NCI-H1092 treated with DMSO at 0.1 percent for 48 hours (cell line): ENCODE data around the gene MEX3A.
"Not testable (repeated sequence)": the region's sequence is repeated elsewhere in the genome, so short reads cannot be mapped to it uniquely, and the experiment has no call there.

Experiments
- DNase-seq: peaks from one replicate; lab custom pipeline; 2025; lab: John Stamatoyannopoulos, UW

Gene MEX3A

GRCh38 chr1:156118177-156118868, 36.1 kb upstream of the MEX3A start:
- no peak for DNase-seq

- no peak for DNase-seq
These were observed 35.3 kb upstream of the MEX3A start for GRCh38 chr1:156117414-156118176.

- DNase-seq: not testable (repeated sequence)
These were observed 34.5 kb upstream of the MEX3A start for GRCh38 chr1:156116731-156117130.

GRCh38 chr1:156115514-156116374, 33.5 kb upstream of the MEX3A start:
- no peak for DNase-seq

- no peak for DNase-seq
These were observed 32.8 kb upstream of the MEX3A start for GRCh38 chr1:156114919-156115513.

- DNase-seq: peak; percentile 61
These were observed 32.0 kb upstream of the MEX3A start, which contains the start of gene LMNA for GRCh38 chr1:156114101-156114918. Gene LMNA (plus strand): TSS chr1:156114711. CDS start chr1:156114919, 208 bp downstream.

- DNase-seq: no peak
These were observed 31.2 kb upstream of the MEX3A start for GRCh38 chr1:156113282-156113950.

- DNase-seq: no peak
These were observed 30.2 kb upstream of the MEX3A start for GRCh38 chr1:156112276-156113137.

GRCh38 chr1:156111355-156111962, 29.2 kb upstream of the MEX3A start:
- no peak for DNase-seq

GRCh38 chr1:156110252-156110651, 28.0 kb upstream of the MEX3A start:
- no peak for DNase-seq

GRCh38 chr1:156108664-156109241, 26.5 kb upstream of the MEX3A start:
- no peak for DNase-seq

- no peak for DNase-seq
These were observed 25.8 kb upstream of the MEX3A start for GRCh38 chr1:156108057-156108456.

GRCh38 chr1:156106624-156107488, 24.6 kb upstream of the MEX3A start:
- no peak for DNase-seq

GRCh38 chr1:156104861-156105832, 22.9 kb upstream of the MEX3A start:
- DNase-seq: no peak

GRCh38 chr1:156104065-156104810, 22.0 kb upstream of the MEX3A start:
- no peak for DNase-seq

- DNase-seq: no peak
These were observed 21.3 kb upstream of the MEX3A start for GRCh38 chr1:156103521-156103947.
